ENCODE results near the gene PFKM.

GRCh38 chr12:48119078-48119833 lies at the start of gene PFKM:
- TF ChIP-seq CTCF (conservative IDR thresholded peaks at IDR 0.05) (no peak), ZFX (IDR thresholded peaks at IDR 0.05) (no peak)
